22Rv1 (cell line): ENCODE data around the gene RARS2.

Source experiments
- ZFX ChIP-seq: fragments of 450-650 bp; IDR thresholded peaks from 2 replicates; pipeline ENCODE4 v1.6.1; 2017; ENCODE audit warnings: antibody characterized with exemption, borderline replicate concordance
- TF ChIP-seq, protein P1 (sequence below): fragments of 450-650 bp; IDR thresholded peaks from 2 replicates; pipeline ENCODE4 v1.5.1; 2017; ENCODE audit warnings: mild to moderate bottlenecking

DNA sequence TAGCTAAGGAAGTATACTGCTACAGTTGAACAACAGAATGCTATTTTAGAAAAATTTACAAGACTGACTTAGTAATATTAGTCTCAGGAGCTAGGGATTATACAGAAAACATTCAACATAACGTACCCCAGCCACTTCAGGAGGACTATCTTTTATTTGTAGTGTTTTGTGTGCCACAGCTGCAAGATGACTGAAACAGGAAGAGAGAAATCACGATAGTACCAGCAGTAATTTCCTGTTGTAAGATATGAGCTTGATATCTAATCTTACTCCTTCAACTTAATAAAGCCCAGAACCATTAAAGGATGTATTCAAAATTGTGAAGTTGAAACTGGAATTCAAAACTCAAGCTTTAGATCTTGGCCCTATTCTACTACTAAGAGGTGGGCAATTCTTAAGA, 75.0 kb downstream of the RARS2 start:
- TF ChIP-seq, protein P1, sequence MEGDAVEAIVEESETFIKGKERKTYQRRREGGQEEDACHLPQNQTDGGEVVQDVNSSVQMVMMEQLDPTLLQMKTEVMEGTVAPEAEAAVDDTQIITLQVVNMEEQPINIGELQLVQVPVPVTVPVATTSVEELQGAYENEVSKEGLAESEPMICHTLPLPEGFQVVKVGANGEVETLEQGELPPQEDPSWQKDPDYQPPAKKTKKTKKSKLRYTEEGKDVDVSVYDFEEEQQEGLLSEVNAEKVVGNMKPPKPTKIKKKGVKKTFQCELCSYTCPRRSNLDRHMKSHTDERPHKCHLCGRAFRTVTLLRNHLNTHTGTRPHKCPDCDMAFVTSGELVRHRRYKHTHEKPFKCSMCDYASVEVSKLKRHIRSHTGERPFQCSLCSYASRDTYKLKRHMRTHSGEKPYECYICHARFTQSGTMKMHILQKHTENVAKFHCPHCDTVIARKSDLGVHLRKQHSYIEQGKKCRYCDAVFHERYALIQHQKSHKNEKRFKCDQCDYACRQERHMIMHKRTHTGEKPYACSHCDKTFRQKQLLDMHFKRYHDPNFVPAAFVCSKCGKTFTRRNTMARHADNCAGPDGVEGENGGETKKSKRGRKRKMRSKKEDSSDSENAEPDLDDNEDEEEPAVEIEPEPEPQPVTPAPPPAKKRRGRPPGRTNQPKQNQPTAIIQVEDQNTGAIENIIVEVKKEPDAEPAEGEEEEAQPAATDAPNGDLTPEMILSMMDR: no peak
- TF ChIP-seq ZFX: no peak
